ENCODE data around the gene OBSCN. TPM values are rescaled to one million over a fixed set of nuclear protein-coding genes. Genes with fewer than 3 reads are reported as not detected.

The OBSCN gene
- total and polyA plus RNA-seq, 2 of the 4 experiments (the other 2 are of a cell fraction) = 4.1 to 9.5 TPM

DNA sequence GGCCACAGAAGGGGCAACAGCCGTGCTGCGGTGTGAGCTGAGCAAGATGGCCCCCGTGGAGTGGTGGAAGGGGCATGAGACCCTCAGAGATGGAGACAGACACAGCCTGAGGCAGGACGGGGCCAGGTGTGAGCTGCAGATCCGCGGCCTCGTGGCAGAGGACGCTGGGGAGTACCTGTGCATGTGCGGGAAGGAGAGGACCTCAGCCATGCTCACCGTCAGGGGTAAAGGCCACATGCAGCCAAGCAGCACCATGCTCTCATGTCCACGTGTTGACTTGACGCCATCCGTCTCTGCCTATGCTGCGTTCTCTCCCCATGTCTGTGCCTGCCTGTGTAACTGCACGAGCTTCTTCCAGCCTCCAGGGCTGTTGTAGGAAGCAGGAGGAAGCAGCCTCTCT, 85.5 kb downstream of the OBSCN start:
- H2AK9ac ChIP-seq (replicated peaks; ENCODE audit: low read depth, low read length, poor library complexity) = no peak overlapping the region
- in situ Hi-C loops (cut with MboI; ENCODE audit: low sequenced_read_pairs) = no loop called here
- no peaks in the 10 kb centered on the region for H3K4me1 ChIP-seq (ENCODE audit: control insufficient read depth, insufficient read depth, low read length)
- no peak overlapping the region for H2AFZ ChIP-seq (replicated peaks; ENCODE audit: low read length, poor library complexity)
- H3K9me3 ChIP-seq (ENCODE audit: control insufficient read depth, insufficient read depth, low read length) = peaks cover 2% of the 10 kb centered on the region; the same call in 1 of the 2 replicates
- DNase-seq = no peak
- H3K9me1 ChIP-seq (ENCODE audit: insufficient read depth, low read length) = no peaks in the 10 kb centered on the region; the same call in 1 of the 2 replicates
- no peak overlapping the region for H2BK5ac ChIP-seq (ENCODE audit: low read depth, low read length, poor library complexity, severe bottlenecking)
- peaks cover 25% of the 10 kb centered on the region for H3K36me3 ChIP-seq (ENCODE audit: control insufficient read depth, insufficient read depth, low read length)
- TF ChIP-seq MAZ (IDR thresholded peaks at IDR 0.05; ENCODE audit: borderline replicate concordance, low read depth, low read length) (no peak), BHLHE40 (IDR thresholded peaks at IDR 0.05; ENCODE audit: low read depth, low read length) (no peak), RFX5 (IDR thresholded peaks at IDR 0.05; ENCODE audit: low read depth, low read length) (no peak), SMC3 (IDR thresholded peaks at IDR 0.05; ENCODE audit: low read depth, low read length) (no peak), CEBPB (IDR thresholded peaks at IDR 0.05; ENCODE audit: low read depth, low read length) (no peak), RAD21 (IDR thresholded peaks at IDR 0.05; ENCODE audit: low read length) (no peak), RCOR1 (IDR thresholded peaks at IDR 0.05; ENCODE audit: insufficient replicate concordance, low read length) (no peak), FOS (IDR thresholded peaks at IDR 0.05; ENCODE audit: low read depth, low read length) (no peak), POLR2A (IDR thresholded peaks at IDR 0.05; ENCODE audit: low read depth, low read length) (no peak), CHD1 (IDR thresholded peaks at IDR 0.05; ENCODE audit: low read depth, low read length) (no peak), NFE2L2 (IDR thresholded peaks at IDR 0.05; ENCODE audit: low read depth, low read length) (no peak)
- TF ChIP-seq, protein P1, sequence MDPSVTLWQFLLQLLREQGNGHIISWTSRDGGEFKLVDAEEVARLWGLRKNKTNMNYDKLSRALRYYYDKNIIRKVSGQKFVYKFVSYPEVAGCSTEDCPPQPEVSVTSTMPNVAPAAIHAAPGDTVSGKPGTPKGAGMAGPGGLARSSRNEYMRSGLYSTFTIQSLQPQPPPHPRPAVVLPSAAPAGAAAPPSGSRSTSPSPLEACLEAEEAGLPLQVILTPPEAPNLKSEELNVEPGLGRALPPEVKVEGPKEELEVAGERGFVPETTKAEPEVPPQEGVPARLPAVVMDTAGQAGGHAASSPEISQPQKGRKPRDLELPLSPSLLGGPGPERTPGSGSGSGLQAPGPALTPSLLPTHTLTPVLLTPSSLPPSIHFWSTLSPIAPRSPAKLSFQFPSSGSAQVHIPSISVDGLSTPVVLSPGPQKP (IDR thresholded peaks at IDR 0.05; ENCODE audit: borderline replicate concordance, low read depth, low read length) = no peak
- H4K5ac ChIP-seq (ENCODE audit: low read depth, low read length) = no peak overlapping the region
- ATAC-seq (ENCODE audit: low read depth) = no peak
- H3K18ac ChIP-seq (ENCODE audit: low read depth, low read length) = no peak overlapping the region
- no peak overlapping the region for H2AK5ac ChIP-seq (ENCODE audit: low read depth, low read length)
- H3K27ac ChIP-seq (ENCODE audit: insufficient read depth, low read length) = no peak overlapping the region
- no peak overlapping the region for H3K9ac ChIP-seq (ENCODE audit: low read depth, low read length)
- H2BK15ac ChIP-seq (ENCODE audit: low read depth, low read length) = no peak overlapping the region
- H2BK20ac ChIP-seq (ENCODE audit: low read depth, low read length) = no peak overlapping the region
- H3K23ac ChIP-seq (ENCODE audit: low read depth, low read length) = no peak overlapping the region
- H4K20me1 ChIP-seq (ENCODE audit: insufficient read depth, low read length) = no peaks in the 10 kb centered on the region
- intact Hi-C loops (cut with micrococcal nuclease) = no loop called here
- POLR2A ChIA-PET (ENCODE audit: unreplicated experiment) = no interaction called here
- CTCF ChIA-PET = no interaction called here
- BruUV-seq (replicated peaks) = no TSS peak
- no peak overlapping the region for H3K56ac ChIP-seq (ENCODE audit: extremely low read depth, insufficient read depth, low read length)
- H3K27me3 ChIP-seq (ENCODE audit: control insufficient read depth, insufficient read depth, low read length) = no peaks in the 10 kb centered on the region
- H3K4me3 ChIP-seq (ENCODE audit: insufficient read depth, low read depth, low read length) = no peak overlapping the region
- H4K8ac ChIP-seq (ENCODE audit: low read depth in 2 of 2, low read length in 2 of 2) = no peak overlapping the region
- no peak overlapping the region for H3K4ac ChIP-seq (ENCODE audit: low read depth, low read length)
- H3K14ac ChIP-seq (replicated peaks; ENCODE audit: low read depth, low read length) = no peak overlapping the region
- no peak overlapping the region for H2BK120ac ChIP-seq (ENCODE audit: low read depth, low read length)
- dilution Hi-C loops (cut with HindIII; ENCODE audit: low sequenced_read_pairs, unreplicated experiment) = no loop called here
- no peak overlapping the region for H3K4me2 ChIP-seq (ENCODE audit: low read depth, low read length)
- H4K91ac ChIP-seq (ENCODE audit: insufficient read depth, low read depth, low read length) = no peak overlapping the region
- no peaks in the 10 kb centered on the region for H3K79me1 ChIP-seq (ENCODE audit: low read depth in 1 of 2, low read length in 2 of 2)
- 96% methylated on average over 12 of the region's 15 CpGs; no CpG with 5 or more reads in 1 of the 2 experiments for WGBS, 2 experiments (ENCODE audit: extremely low coverage in 2 of 2, insufficient read length in 1 of 2)
